GM19328 (cell line): ENCODE results near the gene EVL.

Experiments
- ATAC-seq: cut with Tn5 transposase; IDR thresholded peaks from one replicate; pipeline ENCODE4 v1.9.1; 2021; ENCODE audit warnings: mild to moderate bottlenecking, moderate library complexity; ENCODE audit not compliant: unreplicated experiment

Gene EVL

GRCh38 chr14:100081997-100082625, 16.9 kb downstream of the EVL start:
- no peak for ATAC-seq

- no peak for ATAC-seq
Measured at GRCh38 chr14:100082723-100083122, 17.5 kb downstream of the EVL start.

GRCh38 chr14:100083706-100084105, 18.5 kb downstream of the EVL start:
- ATAC-seq = no peak

- no peak for ATAC-seq
Measured at GRCh38 chr14:100084591-100084990, 19.4 kb downstream of the EVL start.

DNA sequence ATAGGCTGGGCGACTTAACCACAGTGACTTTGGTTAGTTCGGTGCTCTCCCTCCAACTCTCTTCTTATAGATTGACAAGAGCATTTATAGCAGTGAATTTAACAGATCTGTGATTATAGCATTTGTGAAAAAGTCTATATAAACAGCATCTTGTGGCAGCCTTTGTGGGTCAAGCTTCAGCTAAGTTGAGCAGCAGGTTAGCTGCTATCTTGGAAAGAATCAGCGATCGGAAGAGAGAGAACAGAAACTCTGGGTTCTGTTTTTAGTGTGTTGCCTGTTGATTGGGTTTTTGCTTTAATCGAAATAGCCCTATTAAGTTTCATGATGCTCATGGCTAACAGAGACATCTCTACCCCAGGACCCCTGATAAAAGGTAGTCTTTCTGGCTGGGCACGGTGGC, 20.2 kb downstream of the EVL start:
- no peak for ATAC-seq

GRCh38 chr14:100086361-100086760, 21.1 kb downstream of the EVL start:
- no peak for ATAC-seq

DNA sequence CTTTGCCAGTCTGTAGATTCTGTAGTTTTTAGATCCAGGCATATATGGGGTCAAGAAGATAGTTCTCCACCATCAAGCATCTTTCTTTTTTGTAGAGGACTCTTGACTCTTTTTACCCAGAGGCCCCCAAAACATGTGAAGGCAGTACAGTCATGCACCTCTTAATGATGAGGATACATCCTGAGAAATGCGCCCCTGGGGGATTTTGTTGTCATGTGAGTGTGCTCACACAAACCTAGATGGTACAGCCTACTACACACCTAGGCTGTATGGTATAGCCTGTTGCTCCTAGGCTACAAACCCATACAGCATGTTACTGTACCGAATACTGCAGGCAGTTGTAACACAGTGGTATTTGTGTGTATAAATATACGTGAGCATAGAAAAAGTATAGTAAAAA, 23.0 kb downstream of the EVL start:
- ATAC-seq = no peak

GRCh38 chr14:100091386-100091785, 26.2 kb downstream of the EVL start:
- ATAC-seq = no peak

GRCh38 chr14:100092832-100093231, 27.6 kb downstream of the EVL start:
- no peak for ATAC-seq

GRCh38 chr14:100093319-100093718, 28.1 kb downstream of the EVL start:
- ATAC-seq = no peak

GRCh38 chr14:100096656-100097055, 31.4 kb downstream of the EVL start:
- no peak for ATAC-seq

DNA sequence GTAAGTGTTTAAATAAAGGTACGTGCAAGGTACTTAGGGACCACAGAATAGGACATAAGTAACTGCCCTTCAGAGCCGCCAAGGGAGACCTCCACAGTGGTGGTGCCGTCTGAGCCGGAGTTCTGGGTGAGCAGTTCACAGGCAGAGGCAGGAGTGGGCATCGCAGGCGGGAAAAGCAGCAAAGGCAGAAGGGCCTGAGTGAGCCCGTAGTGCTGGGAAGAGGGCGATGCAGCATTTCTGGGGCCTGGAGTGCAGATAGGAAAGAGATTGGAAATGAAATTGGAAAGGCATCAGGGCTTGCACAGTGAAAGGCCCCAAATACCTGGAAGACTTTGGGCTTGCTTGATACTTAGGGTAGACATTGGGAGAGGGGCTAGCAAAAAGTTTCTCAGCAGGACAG, 32.9 kb downstream of the EVL start:
- ATAC-seq = no peak

- no peak for ATAC-seq
Measured at GRCh38 chr14:100100032-100100703, 34.9 kb downstream of the EVL start.

DNA sequence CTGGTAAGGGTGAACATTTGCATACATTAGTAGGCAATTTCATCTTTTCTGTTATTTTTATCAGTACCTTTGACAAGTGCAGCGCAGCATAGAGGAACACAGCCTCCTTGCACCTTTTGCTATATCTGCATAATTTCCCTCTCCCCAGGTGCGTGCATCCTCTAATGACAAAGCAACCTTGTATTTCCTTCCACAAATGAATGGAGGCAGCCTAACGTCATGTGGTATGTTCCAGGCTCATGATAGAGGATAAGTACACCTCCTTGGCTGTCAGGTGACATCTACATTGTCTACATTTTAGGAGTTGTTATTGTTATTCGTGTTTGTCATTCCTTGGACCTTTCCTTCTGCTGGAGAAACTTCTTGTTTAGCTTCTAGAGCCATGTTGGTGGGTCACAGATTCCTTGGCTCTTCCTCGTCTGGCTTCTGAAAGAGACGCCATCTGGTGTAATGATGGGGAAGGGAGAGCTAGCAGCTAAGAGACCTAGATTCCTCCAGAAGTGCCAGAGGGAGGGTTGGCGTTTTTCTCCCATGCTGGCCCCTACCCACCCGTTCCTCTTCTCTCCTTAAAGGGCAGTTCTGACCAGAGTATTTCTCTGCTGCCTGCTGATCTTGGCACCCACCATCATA, 37.0 kb downstream of the EVL start:
- no peak for ATAC-seq

- ATAC-seq = no peak
Measured at GRCh38 chr14:100103250-100104005, 38.2 kb downstream of the EVL start.

DNA sequence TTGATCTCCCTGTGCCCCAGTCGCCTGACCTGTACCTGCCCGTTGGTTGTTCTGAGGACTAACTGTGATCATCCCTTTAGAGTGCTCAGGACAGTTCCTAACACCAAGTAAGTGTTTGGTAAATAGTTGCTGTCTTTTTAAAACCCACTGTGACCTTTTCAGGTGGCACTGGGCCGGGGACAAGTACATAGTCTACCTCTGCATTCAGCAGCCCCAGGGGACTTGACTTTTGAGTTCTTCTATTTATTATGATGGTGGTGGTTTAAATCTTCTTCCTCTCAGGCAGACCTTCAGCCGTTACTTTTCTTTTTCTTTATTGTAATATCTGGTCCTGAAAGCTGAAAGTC, 38.8 kb downstream of the EVL start:
- no peak for ATAC-seq

DNA sequence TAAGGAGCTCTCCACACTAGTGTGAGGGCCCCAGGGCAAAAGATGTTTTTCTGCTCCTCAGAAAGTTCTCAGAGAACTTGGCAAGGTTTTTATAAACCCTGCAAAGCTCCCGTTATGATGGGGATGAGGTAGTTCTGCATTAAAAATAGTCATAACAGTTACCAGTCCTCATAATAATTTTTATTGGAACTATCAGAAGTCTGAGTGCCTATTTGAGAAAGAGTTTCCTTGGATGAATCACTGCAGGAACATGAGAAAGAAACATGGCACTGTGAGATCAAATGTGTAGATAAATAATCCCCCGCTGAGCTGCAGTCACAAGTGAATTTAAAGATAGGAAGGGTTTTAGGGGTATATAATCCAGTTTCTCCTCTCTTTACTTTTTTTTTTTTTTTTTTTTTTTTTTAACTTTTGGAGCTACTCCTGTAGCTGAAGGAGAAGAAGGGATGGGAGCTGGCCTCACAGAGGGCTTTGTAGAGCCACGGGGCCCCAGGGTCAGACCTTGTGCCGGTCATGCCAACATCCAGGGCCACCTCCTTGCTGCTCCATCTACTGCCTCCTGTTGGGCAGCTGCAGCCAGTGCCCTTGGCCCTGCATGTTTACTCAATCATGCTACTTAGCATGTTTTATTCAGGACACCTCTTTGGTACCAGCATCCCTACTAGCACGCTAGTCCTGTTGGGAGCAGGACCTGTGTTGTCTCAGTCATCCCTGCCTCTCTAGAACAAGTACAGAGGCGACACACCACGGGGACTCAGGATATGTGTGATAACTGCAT, 39.5 kb downstream of the EVL start:
- no peak for ATAC-seq

GRCh38 chr14:100105357-100106169, 40.3 kb downstream of the EVL start:
- ATAC-seq = no peak

DNA sequence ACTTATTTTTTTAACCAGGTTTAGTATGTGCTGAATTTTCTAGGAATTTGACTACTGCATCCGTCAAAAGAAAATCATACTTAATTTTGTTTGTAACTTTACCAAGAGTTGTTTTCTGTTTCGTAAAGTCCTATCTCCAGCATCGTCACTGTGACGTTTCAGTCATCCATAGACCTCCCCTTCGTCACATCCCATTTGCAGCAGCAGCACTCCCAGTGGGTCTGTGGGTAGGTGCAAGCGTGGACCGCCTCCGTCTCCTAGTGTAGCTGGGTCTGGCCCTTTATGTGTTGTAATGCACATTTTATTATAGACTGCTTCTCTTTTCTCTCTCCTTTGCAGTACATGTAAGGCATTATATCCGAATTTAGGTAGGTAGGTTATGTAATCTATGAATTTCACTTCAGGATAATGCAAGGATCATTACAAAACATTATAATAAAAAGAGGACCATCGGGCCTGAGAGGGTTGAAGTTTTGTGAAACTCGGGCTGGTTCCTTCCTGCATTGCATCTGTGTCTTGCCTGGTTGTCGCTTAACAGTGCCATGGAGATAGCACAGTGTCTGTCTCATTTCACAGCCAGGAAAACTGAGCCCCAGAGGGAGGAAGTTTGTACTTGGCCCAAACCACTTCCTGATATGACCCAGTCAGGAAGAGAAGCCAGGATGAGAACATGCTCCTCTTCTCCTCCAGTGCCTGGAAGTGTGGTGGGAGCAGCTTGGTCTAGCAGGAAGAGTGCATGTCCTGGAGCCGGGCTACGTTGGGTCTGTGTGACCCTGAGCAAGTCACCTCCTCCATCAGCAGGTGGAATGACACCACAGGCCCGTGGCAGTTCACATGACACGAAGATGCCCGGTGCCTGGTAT, 41.3 kb downstream of the EVL start:
- no peak for ATAC-seq
